Loucy (cell line): ENCODE results near the gene PACSIN1.

ENCODE experiments used
- H2AFZ ChIP-seq: fragments of 200-600 bp; sonication (generic); 2 replicates; pipeline ENCODE4 v1.6.0; 2016; ENCODE audit warnings: antibody characterized with exemption, mild to moderate bottlenecking, low read length, moderate library complexity
- H3F3A ChIP-seq: fragments of 200-600 bp; 2 replicates; pipeline ENCODE4 v1.6.0; 2016; ENCODE audit warnings: antibody characterized with exemption, low read depth, mild to moderate bottlenecking
- H3K27me3 ChIP-seq: fragments of 200-600 bp; sonication (generic); 2 replicates; pipeline ENCODE4 v1.6.1; 2014; ENCODE audit warnings: low read length, mild to moderate bottlenecking; ENCODE audit not compliant: insufficient read depth, poor library complexity, severe bottlenecking
- H3K36me3 ChIP-seq: fragments of 200-600 bp; sonication (generic); 2 replicates; pipeline ENCODE4 v1.6.1; 2016; ENCODE audit warnings: low read length; ENCODE audit not compliant: insufficient read depth
- H3K4me1 ChIP-seq: fragments of 200-600 bp; sonication (generic); 2 replicates; pipeline ENCODE4 v1.5.1; 2014; ENCODE audit warnings: low read length, mild to moderate bottlenecking; ENCODE audit not compliant: insufficient read depth, poor library complexity, severe bottlenecking
- H3K4me2 ChIP-seq: fragments of 200-600 bp; sonication (generic); 2 replicates; pipeline ENCODE4 v1.6.0; 2014; ENCODE audit warnings: antibody characterized with exemption, low read length, low read depth, mild to moderate bottlenecking; ENCODE audit not compliant: poor library complexity, severe bottlenecking
- H3K4me3 ChIP-seq: fragments of 200-600 bp; sonication (generic); 2 replicates; pipeline ENCODE4 v1.5.1; 2014; ENCODE audit warnings: low read length, mild to moderate bottlenecking, mixed read lengths; ENCODE audit not compliant: poor library complexity, severe bottlenecking
- H3K79me2 ChIP-seq: fragments of 200-600 bp; sonication (generic); 2 replicates; pipeline ENCODE4 v1.6.1; 2014; ENCODE audit warnings: low read length; ENCODE audit not compliant: insufficient read depth
- H3K9ac ChIP-seq: fragments of 200-600 bp; sonication (generic); 2 replicates; pipeline ENCODE4 v1.6.0; 2014; ENCODE audit warnings: mild to moderate bottlenecking, low read depth, low read length, moderate library complexity; ENCODE audit not compliant: poor library complexity, severe bottlenecking
- H3K9me2 ChIP-seq: fragments of 200-600 bp; sonication (generic); replicated peaks from 2 replicates; pipeline ENCODE4 v1.6.1; 2016; ENCODE audit warnings: low read depth, low read length, mixed read lengths
- H3K9me3 ChIP-seq: fragments of 200-600 bp; sonication (generic); 2 replicates; pipeline ENCODE4 v1.6.1; 2014; ENCODE audit warnings: mild to moderate bottlenecking, antibody characterized with exemption, low read length, low read depth; ENCODE audit not compliant: insufficient read depth
- H4K20me1 ChIP-seq: fragments of 200-600 bp; sonication (generic); 2 replicates; pipeline ENCODE4 v1.6.0; 2014; ENCODE audit warnings: antibody characterized with exemption, low read length, mild to moderate bottlenecking; ENCODE audit not compliant: insufficient read depth, poor library complexity, severe bottlenecking
- EZH2phosphoT487 ChIP-seq: fragments of 200-600 bp; IDR thresholded peaks from 2 replicates; pipeline ENCODE4 v1.6.1; 2018; ENCODE audit warnings: antibody characterized with exemption, mild to moderate bottlenecking, moderate library complexity, borderline replicate concordance
- TF ChIP-seq, protein P1 (sequence below): fragments of 200-600 bp; sonication (generic); conservative IDR thresholded peaks from 2 replicates; pipeline ENCODE4 v1.5.1; 2014; ENCODE audit warnings: mild to moderate bottlenecking, antibody characterized with exemption, low read length

PACSIN1 gene

DNA sequence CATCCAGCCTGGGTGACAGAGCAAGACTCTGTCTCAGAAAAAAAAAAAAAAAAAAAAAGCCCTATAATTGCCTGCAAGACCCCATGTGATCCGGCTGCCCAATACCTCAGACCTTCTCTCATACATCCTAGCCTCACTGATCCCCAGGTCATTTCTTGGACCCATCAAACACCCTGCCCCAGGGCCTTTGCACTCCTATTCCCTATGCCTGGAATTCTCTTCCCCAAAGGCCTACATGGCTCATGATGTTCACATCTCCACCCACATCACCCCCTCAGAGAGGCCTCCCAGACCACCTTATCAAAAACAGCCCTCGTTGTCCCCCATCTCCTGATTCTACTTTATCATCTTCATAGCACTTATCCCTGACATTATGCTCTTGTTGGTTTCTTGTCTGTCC, 8.9 kb downstream of the PACSIN1 start:
- Histone ChIP-seq H3F3A (no peaks in the 10 kb centered on the region), H3K36me3 (no peaks in the 10 kb centered on the region), H3K4me2 (no peak overlapping the region), H3K4me3 (no peak overlapping the region), H3K9me2 (no peaks in the 10 kb centered on the region), H2AFZ (no peak overlapping the region), H4K20me1 (no peaks in the 10 kb centered on the region), H3K79me2 (no peaks in the 10 kb centered on the region), H3K9ac (no peak overlapping the region), H3K4me1 (no peaks in the 10 kb centered on the region), H3K9me3 (no peaks in the 10 kb centered on the region), H3K27me3 (no peaks in the 10 kb centered on the region)
- no peak for TF ChIP-seq EZH2phosphoT487
- TF ChIP-seq, protein P1, sequence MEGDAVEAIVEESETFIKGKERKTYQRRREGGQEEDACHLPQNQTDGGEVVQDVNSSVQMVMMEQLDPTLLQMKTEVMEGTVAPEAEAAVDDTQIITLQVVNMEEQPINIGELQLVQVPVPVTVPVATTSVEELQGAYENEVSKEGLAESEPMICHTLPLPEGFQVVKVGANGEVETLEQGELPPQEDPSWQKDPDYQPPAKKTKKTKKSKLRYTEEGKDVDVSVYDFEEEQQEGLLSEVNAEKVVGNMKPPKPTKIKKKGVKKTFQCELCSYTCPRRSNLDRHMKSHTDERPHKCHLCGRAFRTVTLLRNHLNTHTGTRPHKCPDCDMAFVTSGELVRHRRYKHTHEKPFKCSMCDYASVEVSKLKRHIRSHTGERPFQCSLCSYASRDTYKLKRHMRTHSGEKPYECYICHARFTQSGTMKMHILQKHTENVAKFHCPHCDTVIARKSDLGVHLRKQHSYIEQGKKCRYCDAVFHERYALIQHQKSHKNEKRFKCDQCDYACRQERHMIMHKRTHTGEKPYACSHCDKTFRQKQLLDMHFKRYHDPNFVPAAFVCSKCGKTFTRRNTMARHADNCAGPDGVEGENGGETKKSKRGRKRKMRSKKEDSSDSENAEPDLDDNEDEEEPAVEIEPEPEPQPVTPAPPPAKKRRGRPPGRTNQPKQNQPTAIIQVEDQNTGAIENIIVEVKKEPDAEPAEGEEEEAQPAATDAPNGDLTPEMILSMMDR: no peak

DNA sequence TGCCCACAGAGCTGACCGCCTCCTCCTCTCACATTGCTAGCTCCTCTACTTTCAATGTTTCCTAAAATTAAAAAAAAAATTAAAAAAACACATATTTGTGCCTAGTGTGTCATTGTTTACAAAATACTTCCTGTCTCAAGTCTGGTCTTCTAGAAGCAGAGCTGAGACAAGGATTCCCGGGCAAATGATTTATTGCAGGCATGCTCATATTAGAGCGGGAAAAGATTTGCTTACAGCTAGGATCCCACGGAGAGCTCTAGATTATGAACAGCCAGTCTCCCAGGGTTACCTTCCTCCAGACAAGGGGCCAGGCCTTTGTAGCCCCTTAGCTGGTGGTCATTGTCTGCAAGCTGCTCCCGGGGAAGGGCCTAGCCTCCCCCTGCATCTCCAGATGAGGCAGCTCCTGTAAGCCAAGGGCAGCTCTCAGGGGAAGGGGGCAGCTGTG, 9.4 kb downstream of the PACSIN1 start:
- Histone ChIP-seq H3F3A (no peaks in the 10 kb centered on the region), H2AFZ (no peak overlapping the region), H3K79me2 (no peaks in the 10 kb centered on the region), H3K4me2 (no peak overlapping the region), H4K20me1 (no peaks in the 10 kb centered on the region), H3K9ac (no peak overlapping the region), H3K9me2 (no peaks in the 10 kb centered on the region), H3K4me3 (no peak overlapping the region), H3K36me3 (no peaks in the 10 kb centered on the region), H3K27me3 (no peaks in the 10 kb centered on the region), H3K9me3 (no peaks in the 10 kb centered on the region), H3K4me1 (no peaks in the 10 kb centered on the region)
- TF ChIP-seq EZH2phosphoT487: no peak
- TF ChIP-seq, protein P1: no peak

DNA sequence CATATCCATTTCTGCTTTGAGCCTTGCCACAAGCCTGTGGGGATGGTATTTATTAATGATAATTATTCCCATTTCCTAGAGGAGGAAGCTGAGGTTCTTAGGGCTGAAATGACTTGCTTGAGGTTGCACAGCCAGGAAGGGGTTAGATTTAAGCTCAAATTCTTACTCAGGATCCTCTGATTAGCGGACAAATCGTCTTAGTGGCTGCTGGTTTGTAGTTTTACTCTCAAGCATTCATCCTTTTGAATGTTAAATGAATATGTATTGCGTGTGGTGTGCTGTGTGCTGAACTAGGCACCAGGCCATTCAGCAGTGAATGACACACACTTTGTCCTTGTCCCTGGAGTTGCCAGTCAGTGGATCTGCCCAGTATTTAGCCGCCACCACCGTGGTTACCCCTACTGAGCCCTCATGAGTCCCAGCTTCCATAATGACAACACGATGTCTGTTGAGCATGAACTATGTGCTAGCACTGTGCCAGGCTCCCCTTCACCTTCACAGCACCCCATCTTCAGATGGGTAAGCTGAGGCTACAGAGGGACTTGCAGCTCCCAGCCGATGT, 10.0 kb downstream of the PACSIN1 start:
- Histone ChIP-seq H3K9me3 (no peaks in the 10 kb centered on the region), H3K4me3 (no peak overlapping the region), H3K36me3 (no peaks in the 10 kb centered on the region), H3F3A (no peaks in the 10 kb centered on the region), H3K27me3 (no peaks in the 10 kb centered on the region), H3K4me2 (no peak overlapping the region), H2AFZ (no peak overlapping the region), H3K9me2 (no peaks in the 10 kb centered on the region), H3K79me2 (no peaks in the 10 kb centered on the region), H3K9ac (no peak overlapping the region), H3K4me1 (no peaks in the 10 kb centered on the region), H4K20me1 (no peaks in the 10 kb centered on the region)
- TF ChIP-seq, protein P1: no peak
- TF ChIP-seq EZH2phosphoT487: no peak
